VCaP (cell line): Measurements from ENCODE around the gene PHACTR3.

ENCODE experiments used
- H3K27ac ChIP-seq: fragments of 450-650 bp; 2 replicates; pipeline ENCODE4 v1.5.1; 2017
- CTCF ChIP-seq: fragments of 450-650 bp; conservative IDR thresholded peaks from 2 replicates; pipeline ENCODE4 v1.5.1; 2017; ENCODE audit warnings: mild to moderate bottlenecking, moderate library complexity

Gene PHACTR3

GRCh38 chr20:59827138-59828056, 223.1 kb downstream of the PHACTR3 start:
- no peak for TF ChIP-seq CTCF
- H3K27ac ChIP-seq = peak overlapping the region; percentile 58

GRCh38 chr20:59828125-59829053, 224.0 kb downstream of the PHACTR3 start:
- no peak for TF ChIP-seq CTCF
- H3K27ac ChIP-seq = no peak overlapping the region

GRCh38 chr20:59829054-59829785, 224.9 kb downstream of the PHACTR3 start:
- no peak for TF ChIP-seq CTCF

GRCh38 chr20:59829786-59830664, 225.7 kb downstream of the PHACTR3 start:
- no peak for TF ChIP-seq CTCF
- H3K27ac ChIP-seq = no peak overlapping the region

More at GRCh38 chr20:59829054-59829785, 224.9 kb downstream of the PHACTR3 start:
- H3K27ac ChIP-seq = no peak overlapping the region

- TF ChIP-seq CTCF = no peak
- H3K27ac ChIP-seq = no peak overlapping the region
These were observed 226.3 kb downstream of the PHACTR3 start for GRCh38 chr20:59830665-59831023.

GRCh38 chr20:59831024-59831915, 226.9 kb downstream of the PHACTR3 start:
- H3K27ac ChIP-seq = no peak overlapping the region
- no peak for TF ChIP-seq CTCF
